Stomach (tissue), 4 donors: Measurements from ENCODE around the gene APP.

Experiments
- CTCF ChIP-seq, 7 experiments: fragments of 450-650 bp in 4 of 7; fragments of 200-600 bp in 3 of 7; sonication (generic) in 3 of 7; IDR thresholded peaks; one replicate each; pipeline ENCODE4 v1.5.1; 2016 to 2019; ENCODE audit warnings: antibody characterized with exemption in 7 of 7, control low read depth in 2 of 7, mild to moderate bottlenecking in 1 of 7
- EP300 ChIP-seq: sonication (generic); formaldehyde crosslinking; IDR thresholded peaks from one replicate; pipeline ENCODE4 v1.6.1; 2017; ENCODE audit warnings: antibody characterized with exemption
- POLR2A ChIP-seq, 4 donors: fragments of 450-650 bp; IDR thresholded peaks; one replicate each; pipeline ENCODE4 v1.6.1; 2016; ENCODE audit warnings: antibody characterized with exemption in 4 of 4, control low read depth in 2 of 4, mild to moderate bottlenecking in 1 of 4, moderate library complexity in 1 of 4

- TF ChIP-seq POLR2A (IDR thresholded peaks at IDR 0.05) (no peak), CTCF (IDR thresholded peaks at IDR 0.05) (no peak), EP300 (no peak)
Observed at GRCh38 chr21:25964015-25964414, 206.6 kb downstream of the APP start.
